ENCODE results near the gene HMGXB4. TPM values are rescaled to one million over a fixed set of nuclear protein-coding genes. Genes with fewer than 3 reads are reported as not detected.
"Not testable (repeated sequence)": the region's sequence is repeated elsewhere in the genome, so short reads cannot be mapped to it uniquely, and the experiment has no call there.

The HMGXB4 gene
- total RNA-seq, 1 donor from 2014 or later = 32.7 TPM

GRCh38 chr22:35231585-35232084 is 25.7 kb upstream of the HMGXB4 start:
- peaks cover 40% of the 10 kb centered on the region for H3K27me3 Mint-ChIP-seq
- H3K4me1 Mint-ChIP-seq (ENCODE audit: unreplicated experiment) = peaks cover 5% of the 10 kb centered on the region
- H3K36me3 Mint-ChIP-seq = no peaks in the 10 kb centered on the region
- no peaks in the 10 kb centered on the region for H3K9me3 Mint-ChIP-seq
- H3K4me3 Mint-ChIP-seq = no peak overlapping the region
- DNase-seq (ENCODE audit: extremely low spot score, unreplicated experiment) = peak; percentile 78
- TF ChIP-seq, protein P1, sequence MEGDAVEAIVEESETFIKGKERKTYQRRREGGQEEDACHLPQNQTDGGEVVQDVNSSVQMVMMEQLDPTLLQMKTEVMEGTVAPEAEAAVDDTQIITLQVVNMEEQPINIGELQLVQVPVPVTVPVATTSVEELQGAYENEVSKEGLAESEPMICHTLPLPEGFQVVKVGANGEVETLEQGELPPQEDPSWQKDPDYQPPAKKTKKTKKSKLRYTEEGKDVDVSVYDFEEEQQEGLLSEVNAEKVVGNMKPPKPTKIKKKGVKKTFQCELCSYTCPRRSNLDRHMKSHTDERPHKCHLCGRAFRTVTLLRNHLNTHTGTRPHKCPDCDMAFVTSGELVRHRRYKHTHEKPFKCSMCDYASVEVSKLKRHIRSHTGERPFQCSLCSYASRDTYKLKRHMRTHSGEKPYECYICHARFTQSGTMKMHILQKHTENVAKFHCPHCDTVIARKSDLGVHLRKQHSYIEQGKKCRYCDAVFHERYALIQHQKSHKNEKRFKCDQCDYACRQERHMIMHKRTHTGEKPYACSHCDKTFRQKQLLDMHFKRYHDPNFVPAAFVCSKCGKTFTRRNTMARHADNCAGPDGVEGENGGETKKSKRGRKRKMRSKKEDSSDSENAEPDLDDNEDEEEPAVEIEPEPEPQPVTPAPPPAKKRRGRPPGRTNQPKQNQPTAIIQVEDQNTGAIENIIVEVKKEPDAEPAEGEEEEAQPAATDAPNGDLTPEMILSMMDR (conservative IDR thresholded peaks at IDR 0.05) = peak; percentile 97
- no peak overlapping the region for H3K27ac Mint-ChIP-seq

DNA sequence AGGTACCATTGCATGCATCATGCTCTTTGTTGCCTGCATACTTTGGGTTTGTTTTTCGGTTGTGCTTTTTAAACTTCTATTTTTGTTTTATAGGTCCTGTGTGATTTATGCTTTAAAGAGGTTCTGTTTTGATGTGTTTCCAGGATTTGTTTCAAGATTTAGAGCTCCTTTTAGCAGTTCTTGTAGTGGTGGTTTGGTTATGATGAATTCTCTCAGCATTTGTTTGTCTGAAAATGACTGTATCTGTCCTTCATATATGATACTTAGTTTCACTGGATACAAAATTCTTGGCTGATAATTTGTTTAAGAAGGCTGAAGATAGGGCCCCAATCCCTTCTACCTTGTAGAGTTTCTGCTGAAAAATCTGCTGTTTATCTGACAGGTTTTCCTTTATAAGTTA is 18.5 kb upstream of the HMGXB4 start:
- not testable (repeated sequence) for H3K36me3 Mint-ChIP-seq; H3K4me1 Mint-ChIP-seq (ENCODE audit: unreplicated experiment); DNase-seq (ENCODE audit: extremely low spot score, unreplicated experiment); H3K27ac Mint-ChIP-seq; H3K4me3 Mint-ChIP-seq; H3K9me3 Mint-ChIP-seq
- H3K27me3 Mint-ChIP-seq = peaks cover 22% of the 10 kb centered on the region

DNA sequence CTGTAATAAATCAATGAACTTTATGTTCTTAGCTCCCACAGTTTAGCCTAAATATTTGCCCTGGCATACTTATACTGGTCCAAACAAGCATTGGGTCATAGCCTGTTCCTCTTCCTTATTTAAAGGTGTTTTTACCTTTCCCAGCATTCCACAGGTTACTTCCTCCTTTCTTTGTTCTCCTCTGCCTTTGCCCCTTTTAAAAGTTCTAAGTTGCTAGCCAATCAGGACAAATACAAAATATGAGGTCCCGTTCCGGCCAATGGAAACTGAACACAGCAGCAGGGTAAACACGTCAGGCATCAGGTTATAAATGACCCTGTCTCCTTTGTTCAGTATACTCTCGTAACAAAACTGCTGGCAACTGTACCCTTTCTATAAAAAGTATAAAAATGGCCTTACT is 12.8 kb upstream of the HMGXB4 start:
- not testable (repeated sequence) for H3K36me3 Mint-ChIP-seq; H3K4me3 Mint-ChIP-seq; H3K27ac Mint-ChIP-seq; H3K4me1 Mint-ChIP-seq (ENCODE audit: unreplicated experiment); H3K27me3 Mint-ChIP-seq; DNase-seq (ENCODE audit: extremely low spot score, unreplicated experiment); H3K9me3 Mint-ChIP-seq

- Mint-ChIP-seq H3K27me3 (no peaks in the 10 kb centered on the region), H3K9me3 (no peaks in the 10 kb centered on the region), H3K36me3 (no peaks in the 10 kb centered on the region), H3K27ac (no peak overlapping the region), H3K4me3 (no peak overlapping the region), H3K4me1 (ENCODE audit: unreplicated experiment) (no peaks in the 10 kb centered on the region)
- DNase-seq (ENCODE audit: extremely low spot score, unreplicated experiment) = no peak
- TF ChIP-seq, protein P1 (conservative IDR thresholded peaks at IDR 0.05) = no peak
Observed at GRCh38 chr22:35250156-35250555, 7.1 kb upstream of the HMGXB4 start.

GRCh38 chr22:35253946-35254345 is 3.3 kb upstream of the HMGXB4 start:
- TF ChIP-seq, protein P1 (conservative IDR thresholded peaks at IDR 0.05) = no peak
- no peaks in the 10 kb centered on the region for H3K9me3 Mint-ChIP-seq
- H3K4me3 Mint-ChIP-seq = no peak overlapping the region
- H3K4me1 Mint-ChIP-seq (ENCODE audit: unreplicated experiment) = peaks cover 15% of the 10 kb centered on the region
- no peaks in the 10 kb centered on the region for H3K36me3 Mint-ChIP-seq
- H3K27ac Mint-ChIP-seq = no peak overlapping the region
- no peaks in the 10 kb centered on the region for H3K27me3 Mint-ChIP-seq
- no peak for DNase-seq (ENCODE audit: extremely low spot score, unreplicated experiment)

DNA sequence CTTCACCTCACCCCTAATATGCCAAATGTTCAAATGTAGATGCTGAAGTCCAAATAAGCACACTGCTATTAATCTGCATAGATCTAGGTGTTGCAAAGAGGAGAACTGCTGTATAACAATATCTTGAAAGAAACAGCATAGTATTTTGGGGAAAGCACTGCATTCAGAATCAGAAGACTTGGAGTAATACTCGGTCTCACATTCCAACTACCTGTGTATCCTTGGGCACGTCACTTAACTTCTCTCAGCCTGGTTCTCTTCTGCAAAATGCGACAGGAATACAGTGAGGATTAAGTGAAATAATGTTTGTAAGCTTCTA is 332 bp upstream of the HMGXB4 start:
- Mint-ChIP-seq H3K4me3 (peak overlapping the region; percentile 97), H3K4me1 (ENCODE audit: unreplicated experiment) (peaks cover 23% of the 10 kb centered on the region), H3K9me3 (no peaks in the 10 kb centered on the region), H3K27me3 (no peaks in the 10 kb centered on the region), H3K27ac (peak overlapping the region; percentile 82), H3K36me3 (peaks cover 12% of the 10 kb centered on the region)
- DNase-seq (ENCODE audit: extremely low spot score, unreplicated experiment) = no peak
- TF ChIP-seq, protein P1 (conservative IDR thresholded peaks at IDR 0.05) = no peak

Measured in type B pancreatic cell (in vitro differentiated cells).